ENCODE results near the gene DDX20.

DDX20 gene, protein sequence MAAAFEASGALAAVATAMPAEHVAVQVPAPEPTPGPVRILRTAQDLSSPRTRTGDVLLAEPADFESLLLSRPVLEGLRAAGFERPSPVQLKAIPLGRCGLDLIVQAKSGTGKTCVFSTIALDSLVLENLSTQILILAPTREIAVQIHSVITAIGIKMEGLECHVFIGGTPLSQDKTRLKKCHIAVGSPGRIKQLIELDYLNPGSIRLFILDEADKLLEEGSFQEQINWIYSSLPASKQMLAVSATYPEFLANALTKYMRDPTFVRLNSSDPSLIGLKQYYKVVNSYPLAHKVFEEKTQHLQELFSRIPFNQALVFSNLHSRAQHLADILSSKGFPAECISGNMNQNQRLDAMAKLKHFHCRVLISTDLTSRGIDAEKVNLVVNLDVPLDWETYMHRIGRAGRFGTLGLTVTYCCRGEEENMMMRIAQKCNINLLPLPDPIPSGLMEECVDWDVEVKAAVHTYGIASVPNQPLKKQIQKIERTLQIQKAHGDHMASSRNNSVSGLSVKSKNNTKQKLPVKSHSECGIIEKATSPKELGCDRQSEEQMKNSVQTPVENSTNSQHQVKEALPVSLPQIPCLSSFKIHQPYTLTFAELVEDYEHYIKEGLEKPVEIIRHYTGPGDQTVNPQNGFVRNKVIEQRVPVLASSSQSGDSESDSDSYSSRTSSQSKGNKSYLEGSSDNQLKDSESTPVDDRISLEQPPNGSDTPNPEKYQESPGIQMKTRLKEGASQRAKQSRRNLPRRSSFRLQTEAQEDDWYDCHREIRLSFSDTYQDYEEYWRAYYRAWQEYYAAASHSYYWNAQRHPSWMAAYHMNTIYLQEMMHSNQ

DNA sequence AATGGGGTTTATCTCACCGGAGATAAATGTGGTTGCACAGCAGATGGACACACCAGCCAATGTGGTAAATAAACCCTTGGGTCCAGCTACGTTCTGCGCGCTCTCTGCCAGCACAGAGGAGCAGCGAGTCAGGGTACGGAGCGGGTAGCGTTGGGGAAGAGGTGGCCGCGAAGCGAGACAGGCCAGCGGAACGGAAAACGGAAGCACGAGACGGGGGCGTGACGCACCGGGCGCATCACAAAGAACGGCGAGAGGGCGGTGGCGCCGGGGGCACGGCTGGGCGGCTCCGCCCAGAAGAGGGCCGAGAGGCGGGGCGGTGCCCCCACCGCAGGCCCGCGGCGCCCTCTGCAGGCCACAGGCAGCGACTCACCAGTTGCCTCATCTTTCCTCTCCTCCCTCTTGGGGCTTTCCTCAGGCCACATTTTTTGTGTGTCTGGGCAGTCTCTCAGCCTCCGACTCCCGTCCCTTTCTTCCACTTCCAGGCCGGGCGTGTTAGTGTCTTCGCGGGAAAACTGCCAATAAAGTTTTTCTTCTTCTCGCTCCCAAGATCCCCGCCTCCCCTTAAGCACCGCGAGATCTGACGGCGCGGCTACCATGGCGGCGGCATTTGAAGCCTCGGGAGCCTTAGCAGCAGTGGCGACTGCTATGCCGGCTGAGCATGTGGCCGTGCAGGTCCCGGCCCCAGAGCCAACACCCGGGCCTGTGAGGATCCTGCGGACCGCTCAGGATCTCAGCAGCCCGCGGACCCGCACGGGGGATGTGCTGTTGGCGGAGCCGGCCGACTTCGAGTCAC, at the start of gene DDX20:
TSS of gene DDX20 (plus strand) at position 571 of the 793 bp plus-strand sequence. CDS start at position 595, 24 bp downstream.
- peak; percentile 79 for FAIRE-seq
- peak; percentile 98 for DNase-seq (ENCODE audit: low spot score)

- no peak for FAIRE-seq
- DNase-seq (ENCODE audit: low spot score): no peak
Measured at GRCh38 chr1:111706921-111707320, 48.8 kb upstream of the DDX20 start.

- FAIRE-seq: no peak
- no peak for DNase-seq (ENCODE audit: low spot score)
Measured at GRCh38 chr1:111707906-111708305, 47.8 kb upstream of the DDX20 start.

GRCh38 chr1:111709986-111710385, 45.7 kb upstream of the DDX20 start:
- FAIRE-seq: no peak

DNA sequence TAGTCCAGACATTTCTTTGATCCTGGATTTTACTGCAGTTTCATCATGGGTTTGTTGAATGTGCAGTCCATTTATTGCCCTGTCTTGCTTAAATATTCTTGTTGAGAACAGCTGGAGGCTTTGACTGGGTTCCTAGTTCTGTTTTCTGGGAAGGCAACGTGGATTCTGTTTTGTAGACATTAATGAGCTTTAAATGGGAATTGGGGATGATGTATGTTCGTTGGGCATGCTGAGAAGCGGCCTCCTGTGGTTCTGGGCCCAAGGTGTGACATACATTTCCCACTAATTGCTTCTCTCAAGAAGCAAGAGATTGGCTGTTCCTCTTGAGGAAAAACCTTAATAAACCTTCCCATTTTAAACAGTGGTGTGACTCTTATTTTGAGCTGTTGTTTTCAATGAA, 39.4 kb upstream of the DDX20 start:
- DNase-seq (ENCODE audit: low spot score) (no peak), FAIRE-seq (no peak)

More at GRCh38 chr1:111709986-111710385, 45.7 kb upstream of the DDX20 start:
- DNase-seq (ENCODE audit: low spot score): no peak

GRCh38 chr1:111717450-111717849, 38.3 kb upstream of the DDX20 start:
- no peak for DNase-seq (ENCODE audit: low spot score)
- FAIRE-seq: no peak

- FAIRE-seq (no peak), DNase-seq (ENCODE audit: low spot score) (no peak)
Measured at GRCh38 chr1:111719135-111719534, 36.6 kb upstream of the DDX20 start.

DNA sequence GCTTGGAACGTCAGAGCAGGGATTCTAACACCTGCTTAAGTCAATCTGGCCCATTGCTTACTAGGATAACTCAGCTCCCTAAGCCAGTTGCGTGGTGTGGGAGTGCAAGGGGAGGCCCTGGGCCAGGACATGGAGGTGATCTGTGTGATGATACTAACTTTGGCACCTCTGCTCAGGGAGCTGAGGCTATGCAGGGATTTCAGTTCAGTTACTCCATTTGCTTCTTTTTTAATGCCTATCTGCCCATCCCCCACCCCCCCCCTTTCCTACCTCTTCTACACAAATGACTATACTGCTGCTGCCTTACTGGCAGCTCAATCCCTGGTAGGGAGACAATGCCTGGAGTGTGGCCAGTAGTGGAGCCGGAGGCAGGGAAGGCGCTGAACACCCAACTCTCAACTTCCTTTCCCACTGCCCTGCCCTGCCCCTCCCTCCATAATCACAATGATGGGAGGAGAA, 36.0 kb upstream of the DDX20 start:
- no peak for DNase-seq (ENCODE audit: low spot score)
- no peak for FAIRE-seq

DNA sequence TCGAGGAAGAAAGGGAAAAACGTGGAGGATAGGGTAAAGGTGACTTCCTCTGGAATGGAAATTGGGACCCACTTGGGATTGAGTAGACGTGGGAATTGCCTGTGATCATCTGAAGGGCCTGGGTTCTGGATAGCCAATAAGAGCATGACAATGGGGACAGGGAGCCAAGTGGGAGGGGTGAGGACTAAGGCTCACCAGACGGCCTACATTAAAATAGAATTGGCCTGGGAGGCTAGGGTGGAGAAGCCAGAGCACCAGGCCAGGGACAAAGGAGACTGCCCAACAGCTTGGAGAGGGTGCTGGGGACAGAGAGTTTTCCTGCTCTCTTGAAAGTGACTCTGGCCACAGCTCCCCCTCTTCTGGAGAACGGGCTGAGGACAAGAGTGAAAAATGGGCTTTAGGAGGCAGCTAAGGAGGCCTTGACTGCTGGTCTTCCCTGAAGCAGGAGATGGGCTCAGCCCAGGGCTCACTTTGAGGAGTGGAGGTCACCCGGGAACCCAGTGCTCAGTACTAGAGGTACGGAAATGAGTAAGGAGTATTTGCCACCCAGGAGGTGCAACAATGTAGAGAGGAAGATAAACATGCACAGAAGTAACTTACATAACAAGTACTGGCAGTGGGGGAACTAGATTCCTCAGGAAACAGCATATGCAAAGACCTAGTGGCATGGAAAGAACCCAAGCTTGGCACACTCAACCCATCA, 35.3 kb upstream of the DDX20 start:
- FAIRE-seq (no peak), DNase-seq (ENCODE audit: low spot score) (no peak)

DNA sequence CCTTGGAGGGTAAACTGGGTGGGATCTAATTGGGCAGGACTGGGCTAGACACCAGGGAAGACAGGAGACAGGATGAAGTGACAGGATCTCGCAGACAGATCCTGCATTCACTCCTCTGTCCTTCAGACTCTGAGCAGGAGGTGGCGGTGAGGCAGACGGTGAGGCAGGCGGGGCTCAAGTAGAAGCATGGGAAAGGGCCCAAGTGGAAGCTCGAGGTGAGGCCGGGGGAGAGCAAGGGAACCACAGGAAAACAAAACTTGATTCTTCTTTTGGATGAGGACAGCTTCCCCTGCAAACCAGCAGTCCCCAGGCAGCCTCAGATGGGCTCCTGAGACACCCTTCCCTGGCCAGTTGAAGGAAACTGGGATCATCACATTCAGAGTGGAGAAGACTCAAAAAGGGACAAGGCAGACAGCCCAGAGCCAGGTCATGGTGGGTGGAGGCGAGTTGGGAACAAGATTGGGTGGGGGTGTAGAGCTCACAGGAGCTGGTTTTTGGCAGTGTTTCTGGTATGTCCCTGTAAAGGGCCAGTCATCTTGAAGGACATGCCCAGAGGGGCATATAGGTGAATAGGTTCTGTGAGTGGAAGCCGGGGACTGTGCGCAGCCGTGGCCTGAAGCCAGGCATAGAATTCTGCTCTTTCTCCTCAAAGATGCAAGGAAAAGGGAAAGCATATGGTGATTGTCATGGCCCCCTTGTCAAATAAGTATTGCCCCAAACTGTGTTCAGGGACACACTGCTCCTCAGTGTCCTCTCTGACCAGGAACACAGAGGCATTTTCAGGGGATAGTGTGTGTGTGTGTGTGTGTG, 34.5 kb upstream of the DDX20 start:
- FAIRE-seq: no peak
- no peak for DNase-seq (ENCODE audit: low spot score)

DNA sequence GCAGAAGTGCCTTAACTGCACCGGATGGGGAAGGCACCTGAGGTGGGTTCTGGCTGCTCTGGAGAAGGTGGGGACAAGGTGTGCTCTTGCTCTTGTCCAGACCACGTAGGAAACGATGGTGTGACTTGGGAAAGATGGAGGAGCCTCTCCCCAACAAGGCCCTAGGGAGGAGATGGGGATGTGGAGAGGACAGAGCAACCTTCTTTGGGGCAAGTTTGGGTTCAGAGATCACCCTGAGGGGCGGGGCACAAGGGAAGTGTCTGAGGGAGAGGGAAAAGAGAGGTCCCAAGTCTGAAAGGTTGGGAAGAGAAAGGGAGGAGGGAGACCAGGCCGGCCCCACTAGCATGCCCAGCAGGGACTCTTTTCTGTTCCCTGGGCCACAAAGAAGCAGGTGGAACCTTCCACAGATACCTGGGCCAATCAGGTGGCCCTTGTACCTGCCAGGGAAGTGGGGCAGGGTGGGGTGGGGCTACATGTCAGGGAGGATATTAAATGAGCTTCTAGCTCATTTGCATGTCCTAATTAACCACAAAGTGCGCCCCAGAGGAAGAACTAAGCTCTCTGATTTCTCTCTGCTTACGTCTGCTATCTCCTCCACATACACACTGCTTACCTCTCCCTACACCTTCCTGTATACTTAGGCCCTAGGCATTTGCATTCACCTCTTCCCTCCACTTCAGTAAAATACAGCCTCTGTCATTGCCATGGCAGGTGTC, 32.5 kb upstream of the DDX20 start:
- FAIRE-seq: no peak
- no peak for DNase-seq (ENCODE audit: low spot score)

GRCh38 chr1:111723871-111724270, 31.8 kb upstream of the DDX20 start:
- no peak for DNase-seq (ENCODE audit: low spot score)
- no peak for FAIRE-seq

- DNase-seq (ENCODE audit: low spot score) (no peak), FAIRE-seq (no peak)
Measured at GRCh38 chr1:111725192-111725591, 30.5 kb upstream of the DDX20 start.

DNA sequence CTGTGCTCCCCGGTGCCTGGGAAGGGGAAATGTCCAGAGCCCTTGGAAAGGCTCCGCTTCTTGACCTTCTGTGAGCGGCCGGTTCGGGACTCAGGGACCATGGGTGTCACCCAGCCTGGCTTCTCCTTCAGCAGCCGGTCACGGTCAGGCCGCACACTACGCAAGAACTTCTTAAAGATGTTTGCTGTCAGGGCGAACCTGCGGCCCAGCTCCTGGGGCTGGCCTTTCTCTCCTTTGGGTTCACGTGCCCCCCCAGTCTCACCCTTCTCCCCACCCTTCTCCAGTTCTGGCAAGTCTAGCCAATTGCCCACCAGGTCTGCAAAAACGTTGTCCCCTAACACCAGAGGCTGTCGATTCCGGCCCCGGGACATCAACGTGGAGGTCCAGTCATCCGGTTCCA, 28.6 kb upstream of the DDX20 start:
- FAIRE-seq: no peak
- DNase-seq (ENCODE audit: low spot score): no peak

- no peak for FAIRE-seq
Measured at GRCh38 chr1:111729271-111729921, 26.3 kb upstream of the DDX20 start.

DNA sequence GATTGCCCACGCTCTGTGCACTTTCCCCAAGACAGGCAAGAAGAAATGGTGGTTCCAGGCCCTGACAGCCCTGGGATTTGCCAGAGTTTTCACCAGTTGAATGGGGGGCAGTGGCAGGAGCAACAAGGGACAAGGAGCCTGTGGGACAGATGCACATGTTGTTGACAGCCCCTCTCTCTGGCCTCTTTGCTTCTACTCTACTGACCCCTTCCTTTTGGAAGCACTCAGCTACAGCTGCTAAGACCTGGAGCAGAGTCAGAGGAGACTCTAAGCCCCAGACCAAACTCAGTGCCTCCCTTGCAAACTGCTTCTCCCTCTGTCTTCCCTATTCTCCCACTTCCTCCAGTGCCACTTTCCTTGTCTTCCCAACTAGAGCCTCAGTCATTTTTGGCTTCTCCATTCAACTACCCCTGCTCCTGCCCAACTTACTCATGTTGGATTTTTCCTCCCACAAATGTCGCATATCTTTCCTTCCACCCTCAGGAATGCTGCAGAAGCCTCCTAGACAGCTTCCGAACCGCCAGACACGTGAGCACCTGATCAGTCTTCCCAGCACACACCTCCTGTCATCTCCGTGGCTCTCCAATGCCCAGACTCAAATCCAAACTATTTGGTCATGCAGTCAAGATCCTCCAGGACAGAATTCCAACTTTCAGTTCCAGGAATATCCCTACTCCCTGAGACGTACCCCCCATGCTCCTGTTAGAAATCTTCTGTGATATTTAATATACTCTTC, 25.6 kb upstream of the DDX20 start:
- FAIRE-seq (no peak), DNase-seq (ENCODE audit: low spot score) (no peak)

More at GRCh38 chr1:111729271-111729921, 26.3 kb upstream of the DDX20 start:
- DNase-seq (ENCODE audit: low spot score): no peak

DNA sequence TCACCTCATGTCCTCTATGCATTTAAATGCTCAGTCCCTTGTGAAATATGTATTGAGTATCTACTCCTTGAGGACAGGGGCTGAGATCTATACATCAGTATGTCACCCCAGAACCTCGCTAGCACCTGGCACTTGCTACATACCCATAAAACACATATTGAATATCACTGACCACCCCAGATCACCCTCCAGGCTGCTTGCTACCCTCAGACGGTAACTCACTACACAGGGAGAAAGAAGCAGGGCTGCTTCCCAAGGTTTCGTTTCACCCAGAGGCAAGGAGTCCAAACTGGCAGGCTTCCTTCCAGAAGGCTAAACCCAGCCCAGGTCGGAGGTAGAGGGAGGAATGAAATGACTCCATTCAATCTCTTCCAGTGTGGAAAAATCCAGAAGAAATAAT, 25.0 kb upstream of the DDX20 start:
- no peak for FAIRE-seq
- no peak for DNase-seq (ENCODE audit: low spot score)

DNA sequence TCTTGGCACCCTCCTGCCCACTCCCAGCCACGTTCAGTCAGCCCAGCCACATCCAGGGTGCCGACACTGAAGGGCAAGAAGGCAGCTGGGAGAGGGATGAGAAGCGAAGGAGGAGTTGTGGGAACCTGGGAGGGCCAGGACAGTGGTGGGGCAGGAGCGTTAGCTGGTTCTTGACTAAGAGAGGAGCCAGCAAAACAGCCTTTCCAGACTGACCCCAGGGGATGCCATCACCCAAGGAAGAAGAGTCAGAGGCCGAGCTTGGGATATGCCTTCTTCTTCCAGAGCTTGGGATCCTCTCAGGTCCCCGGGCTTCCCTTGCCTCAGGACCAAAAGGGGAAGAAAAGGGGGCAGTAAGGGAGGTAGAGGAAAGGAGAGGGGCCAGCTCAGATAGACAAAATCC, 23.7 kb upstream of the DDX20 start:
- FAIRE-seq: no peak
- no peak for DNase-seq (ENCODE audit: low spot score)

Measured in urothelium cell line (cell line).